NB4 (cell line): ENCODE measurements around the gene NFIX.
A peak's percentile ranks its signal among the peaks of the same experiment; 100 is the strongest.

Experiments
- DNase-seq: peaks from one replicate; pipeline ENCODE4 v3.0.0; 2010; ENCODE audit warnings: low read depth
- H3K4me3 ChIP-seq: one replicate; pipeline ENCODE4 v1.5.1; 2011; ENCODE audit warnings: mild to moderate bottlenecking, low read depth, low read length, moderate library complexity
- MAX ChIP-seq: IDR thresholded peaks from 2 replicates; pipeline ENCODE4 v1.6.1; 2011; ENCODE audit warnings: low read depth, low read length
- MYC ChIP-seq: IDR thresholded peaks from 2 replicates; pipeline ENCODE4 v1.6.1; 2011; ENCODE audit warnings: low read depth, low read length
- POLR2A ChIP-seq: IDR thresholded peaks from 2 replicates; pipeline ENCODE4 v1.6.1; 2011; ENCODE audit warnings: mild to moderate bottlenecking; ENCODE audit not compliant: insufficient read length; ENCODE audit errors: extremely low read depth
- TF ChIP-seq, protein P1 (sequence below): IDR thresholded peaks from one replicate; pipeline ENCODE4 v1.5.1; 2012; ENCODE audit warnings: low read depth, low read length

NFIX gene

DNA sequence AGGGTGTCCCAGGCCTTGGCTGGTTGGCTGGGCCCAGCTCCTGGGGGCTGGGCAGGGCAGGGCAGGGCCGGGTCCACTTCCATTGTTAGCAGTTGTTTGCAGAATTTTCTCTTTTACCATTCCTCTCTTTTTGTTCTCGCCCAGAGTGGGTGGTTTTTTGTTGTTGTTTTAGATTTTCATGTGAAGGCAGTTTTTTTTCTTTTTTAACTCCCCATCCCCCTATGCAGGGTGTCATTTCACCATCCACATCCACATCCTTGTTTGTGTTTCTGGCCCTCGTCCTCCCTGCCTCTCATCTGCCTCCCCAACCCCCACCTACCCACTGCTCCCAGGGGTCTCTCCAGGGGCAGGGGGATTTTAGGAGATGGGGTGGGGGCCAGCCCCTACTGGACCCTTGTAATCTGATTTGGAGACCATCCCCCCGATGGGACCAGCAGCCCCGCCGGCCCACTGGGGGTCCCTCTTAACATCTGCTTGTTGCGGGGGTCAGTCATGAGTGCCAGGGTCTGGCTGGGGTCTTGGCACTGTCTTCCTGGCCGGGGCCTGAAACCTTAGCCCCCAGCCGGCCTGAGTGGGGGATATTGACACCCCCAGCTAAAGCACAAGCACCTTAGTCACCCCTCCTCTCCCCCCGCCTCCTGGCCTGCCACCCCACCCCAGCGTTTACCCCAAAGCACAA lies 144.5 kb downstream of the NFIX start:
- no peak for DNase-seq
- no peak overlapping the region for H3K4me3 ChIP-seq
- no peak for TF ChIP-seq MAX
- no peak for TF ChIP-seq POLR2A
- TF ChIP-seq, protein P1, sequence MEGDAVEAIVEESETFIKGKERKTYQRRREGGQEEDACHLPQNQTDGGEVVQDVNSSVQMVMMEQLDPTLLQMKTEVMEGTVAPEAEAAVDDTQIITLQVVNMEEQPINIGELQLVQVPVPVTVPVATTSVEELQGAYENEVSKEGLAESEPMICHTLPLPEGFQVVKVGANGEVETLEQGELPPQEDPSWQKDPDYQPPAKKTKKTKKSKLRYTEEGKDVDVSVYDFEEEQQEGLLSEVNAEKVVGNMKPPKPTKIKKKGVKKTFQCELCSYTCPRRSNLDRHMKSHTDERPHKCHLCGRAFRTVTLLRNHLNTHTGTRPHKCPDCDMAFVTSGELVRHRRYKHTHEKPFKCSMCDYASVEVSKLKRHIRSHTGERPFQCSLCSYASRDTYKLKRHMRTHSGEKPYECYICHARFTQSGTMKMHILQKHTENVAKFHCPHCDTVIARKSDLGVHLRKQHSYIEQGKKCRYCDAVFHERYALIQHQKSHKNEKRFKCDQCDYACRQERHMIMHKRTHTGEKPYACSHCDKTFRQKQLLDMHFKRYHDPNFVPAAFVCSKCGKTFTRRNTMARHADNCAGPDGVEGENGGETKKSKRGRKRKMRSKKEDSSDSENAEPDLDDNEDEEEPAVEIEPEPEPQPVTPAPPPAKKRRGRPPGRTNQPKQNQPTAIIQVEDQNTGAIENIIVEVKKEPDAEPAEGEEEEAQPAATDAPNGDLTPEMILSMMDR = no peak
- no peak for TF ChIP-seq MYC

GRCh38 chr19:13146763-13147563 lies 151.7 kb downstream of the NFIX start:
- peak; percentile 58 for DNase-seq
- no peak overlapping the region for H3K4me3 ChIP-seq
- TF ChIP-seq, protein P1 = no peak
- no peak for TF ChIP-seq POLR2A
- no peak for TF ChIP-seq MAX
- TF ChIP-seq MYC = no peak
